PFSK-1 (cell line): Measurements from ENCODE around the gene THAP11.

Experiments
- POLR2AphosphoS5 ChIP-seq: IDR thresholded peaks from 2 replicates; pipeline ENCODE4 v1.6.1; 2012; ENCODE audit warnings: low read depth, mild to moderate bottlenecking, control low read depth, low read length, moderate library complexity
- TAF1 ChIP-seq: IDR thresholded peaks from 2 replicates; pipeline ENCODE4 v1.6.1; 2012; ENCODE audit warnings: low read length, control low read depth, borderline replicate concordance; ENCODE audit not compliant: insufficient read depth
- TF ChIP-seq, protein P1 (sequence below), 2 experiments: IDR thresholded peaks; 2 replicates each; pipeline versions ENCODE4 v1.6.1 to v1.8.0; 2011 to 2012; ENCODE audit warnings: low read depth in 2 of 2, low read length in 2 of 2, control low read depth in 1 of 2, inconsistent platforms in 1 of 2, mild to moderate bottlenecking in 1 of 2, moderate library complexity in 1 of 2; ENCODE audit not compliant: insufficient read depth in 1 of 2

- TF ChIP-seq, protein P1, sequence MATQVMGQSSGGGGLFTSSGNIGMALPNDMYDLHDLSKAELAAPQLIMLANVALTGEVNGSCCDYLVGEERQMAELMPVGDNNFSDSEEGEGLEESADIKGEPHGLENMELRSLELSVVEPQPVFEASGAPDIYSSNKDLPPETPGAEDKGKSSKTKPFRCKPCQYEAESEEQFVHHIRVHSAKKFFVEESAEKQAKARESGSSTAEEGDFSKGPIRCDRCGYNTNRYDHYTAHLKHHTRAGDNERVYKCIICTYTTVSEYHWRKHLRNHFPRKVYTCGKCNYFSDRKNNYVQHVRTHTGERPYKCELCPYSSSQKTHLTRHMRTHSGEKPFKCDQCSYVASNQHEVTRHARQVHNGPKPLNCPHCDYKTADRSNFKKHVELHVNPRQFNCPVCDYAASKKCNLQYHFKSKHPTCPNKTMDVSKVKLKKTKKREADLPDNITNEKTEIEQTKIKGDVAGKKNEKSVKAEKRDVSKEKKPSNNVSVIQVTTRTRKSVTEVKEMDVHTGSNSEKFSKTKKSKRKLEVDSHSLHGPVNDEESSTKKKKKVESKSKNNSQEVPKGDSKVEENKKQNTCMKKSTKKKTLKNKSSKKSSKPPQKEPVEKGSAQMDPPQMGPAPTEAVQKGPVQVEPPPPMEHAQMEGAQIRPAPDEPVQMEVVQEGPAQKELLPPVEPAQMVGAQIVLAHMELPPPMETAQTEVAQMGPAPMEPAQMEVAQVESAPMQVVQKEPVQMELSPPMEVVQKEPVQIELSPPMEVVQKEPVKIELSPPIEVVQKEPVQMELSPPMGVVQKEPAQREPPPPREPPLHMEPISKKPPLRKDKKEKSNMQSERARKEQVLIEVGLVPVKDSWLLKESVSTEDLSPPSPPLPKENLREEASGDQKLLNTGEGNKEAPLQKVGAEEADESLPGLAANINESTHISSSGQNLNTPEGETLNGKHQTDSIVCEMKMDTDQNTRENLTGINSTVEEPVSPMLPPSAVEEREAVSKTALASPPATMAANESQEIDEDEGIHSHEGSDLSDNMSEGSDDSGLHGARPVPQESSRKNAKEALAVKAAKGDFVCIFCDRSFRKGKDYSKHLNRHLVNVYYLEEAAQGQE (IDR thresholded peaks at IDR 0.05; ENCODE audit: insufficient read depth in 1 of 2, low read depth in 2 of 2, low read length in 2 of 2) = no peak
- TF ChIP-seq TAF1 = no peak
- TF ChIP-seq POLR2AphosphoS5 = no peak
Observed at GRCh38 chr16:67841198-67841815, 813 bp upstream of the THAP11 start.
